KG1 (cell line): Measurements from ENCODE around the gene DAGLA.

Experiments
- DNase-seq: peaks from one replicate; lab custom pipeline; 2025; lab: John Stamatoyannopoulos, UW

Gene DAGLA

GRCh38 chr11:61765550-61766253 lies 85.5 kb downstream of the DAGLA start:
- DNase-seq: no peak

DNA sequence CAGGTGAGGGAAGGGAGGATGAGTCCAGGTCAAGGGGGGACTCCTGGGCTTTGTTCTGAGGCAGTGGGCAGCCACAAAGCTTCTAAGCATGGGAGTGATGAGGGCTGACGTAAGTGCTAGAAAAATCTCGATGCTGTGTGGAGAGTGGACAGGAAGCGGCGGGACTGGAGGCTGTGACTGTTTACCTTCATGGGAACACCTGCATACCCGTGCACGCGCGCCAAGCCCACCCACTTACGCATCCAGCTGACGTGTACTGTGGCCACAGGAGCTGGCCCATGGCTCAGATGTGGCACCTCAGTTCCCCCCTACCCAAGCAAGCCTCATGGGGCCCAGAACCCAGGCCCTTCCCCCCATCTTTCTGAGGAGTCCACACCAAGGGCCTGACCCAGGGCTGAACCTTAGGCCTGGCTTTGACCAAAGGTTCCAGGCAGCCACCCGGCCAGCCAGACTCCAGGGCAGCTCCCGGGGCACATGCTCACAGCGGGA lies 86.2 kb downstream of the DAGLA start:
- no peak for DNase-seq

DNA sequence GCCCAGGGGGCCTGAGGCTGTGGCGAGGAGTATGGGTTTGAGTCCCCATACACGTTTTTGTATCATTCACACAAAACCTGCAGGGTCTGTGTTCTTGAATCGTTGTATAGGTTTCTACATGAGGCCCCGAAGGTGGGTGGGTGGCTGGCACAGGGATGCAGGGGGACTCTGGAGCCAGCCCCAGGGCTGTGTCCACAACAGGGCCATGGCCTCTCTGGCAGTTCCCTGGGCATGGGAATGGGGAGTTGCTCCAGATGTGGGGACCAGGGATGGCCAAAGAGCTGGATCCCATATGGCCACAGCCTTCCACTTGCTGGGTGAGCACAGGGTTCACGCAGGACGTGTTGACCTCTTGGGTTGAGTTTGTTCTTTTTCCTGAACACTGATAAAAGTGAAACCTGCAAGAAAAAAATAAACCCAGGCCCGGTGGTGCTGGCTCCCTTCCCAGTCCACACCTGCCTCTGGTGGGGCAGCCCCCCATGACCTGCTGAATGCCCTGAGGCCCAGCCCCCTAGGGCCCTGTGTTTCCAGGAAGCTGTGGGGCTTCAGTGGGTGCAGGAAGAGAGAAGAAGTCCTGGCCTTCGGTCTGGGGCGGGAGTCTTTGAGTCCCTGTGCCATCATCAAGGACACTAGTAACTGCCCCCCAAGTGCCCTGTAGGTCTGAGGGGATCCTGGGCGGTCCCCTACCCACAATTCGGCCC lies 88.3 kb downstream of the DAGLA start:
- no peak for DNase-seq

DNA sequence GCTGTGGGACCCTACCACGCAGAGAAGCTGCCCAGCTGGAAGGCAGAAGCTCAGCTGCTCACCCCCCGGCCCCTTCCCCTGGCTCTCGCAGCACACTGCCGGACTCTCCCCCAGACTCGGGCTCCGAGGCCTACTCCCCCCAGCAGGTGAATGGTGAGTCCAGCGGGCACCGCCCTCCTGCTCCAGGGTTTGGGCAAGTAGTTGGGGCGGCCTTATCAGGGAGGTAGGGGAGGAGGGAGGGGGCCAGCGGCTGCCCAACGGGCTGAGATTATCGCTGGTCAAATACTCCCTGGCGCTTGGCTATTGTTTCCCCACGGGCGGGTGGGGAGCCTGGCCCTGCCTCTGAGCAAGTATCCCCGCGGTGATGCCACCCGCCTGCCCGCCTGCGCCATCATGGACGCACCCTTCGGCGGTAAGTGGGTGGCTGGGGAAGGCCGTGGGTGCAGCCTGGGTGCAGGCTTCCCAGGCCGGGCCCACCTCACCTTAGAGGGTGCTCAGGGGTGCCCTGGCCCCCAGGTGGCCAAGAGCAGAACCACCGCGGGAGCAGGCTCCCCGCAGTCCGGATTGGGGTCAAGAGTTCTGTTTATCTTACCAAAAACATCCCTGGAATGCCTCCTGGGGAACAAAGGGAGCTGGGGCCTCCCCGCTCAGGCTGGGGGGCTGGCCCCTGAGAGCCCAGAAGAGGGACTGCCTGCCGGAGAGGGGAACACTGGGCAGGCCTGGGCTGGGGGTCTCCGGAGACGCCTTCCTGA lies 89.2 kb downstream of the DAGLA start:
- no peak for DNase-seq

GRCh38 chr11:61769946-61770683 lies 89.9 kb downstream of the DAGLA start:
- DNase-seq: no peak

GRCh38 chr11:61771195-61771894 lies 91.2 kb downstream of the DAGLA start:
- no peak for DNase-seq

- DNase-seq: no peak
Observed at GRCh38 chr11:61771985-61772455, 91.8 kb downstream of the DAGLA start.

GRCh38 chr11:61773356-61773755 lies 93.2 kb downstream of the DAGLA start:
- no peak for DNase-seq

- DNase-seq: no peak
Observed at GRCh38 chr11:61773809-61774208, 93.6 kb downstream of the DAGLA start.

DNA sequence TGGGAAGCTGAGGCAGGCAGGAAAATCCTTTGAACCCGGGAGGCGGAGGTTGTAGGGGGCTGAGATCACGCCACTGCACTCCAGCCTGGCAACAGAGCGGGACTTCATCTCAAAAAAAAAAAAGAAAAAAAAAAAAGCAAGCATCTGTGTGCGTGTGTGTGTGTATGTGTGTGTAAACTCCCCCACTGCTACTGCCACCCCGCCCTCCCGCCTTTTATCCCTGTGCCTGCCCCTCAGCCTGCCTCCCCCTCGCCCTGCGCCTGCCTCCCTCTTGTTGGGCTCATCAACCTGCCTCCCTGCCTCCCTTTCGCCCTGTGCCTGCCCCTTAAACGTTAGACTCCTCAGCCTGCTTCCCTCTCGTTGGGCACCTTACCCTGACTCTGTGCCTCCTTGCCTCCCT lies 94.2 kb downstream of the DAGLA start:
- DNase-seq: no peak

- no peak for DNase-seq
Observed at GRCh38 chr11:61775106-61775505, 94.9 kb downstream of the DAGLA start.

DNA sequence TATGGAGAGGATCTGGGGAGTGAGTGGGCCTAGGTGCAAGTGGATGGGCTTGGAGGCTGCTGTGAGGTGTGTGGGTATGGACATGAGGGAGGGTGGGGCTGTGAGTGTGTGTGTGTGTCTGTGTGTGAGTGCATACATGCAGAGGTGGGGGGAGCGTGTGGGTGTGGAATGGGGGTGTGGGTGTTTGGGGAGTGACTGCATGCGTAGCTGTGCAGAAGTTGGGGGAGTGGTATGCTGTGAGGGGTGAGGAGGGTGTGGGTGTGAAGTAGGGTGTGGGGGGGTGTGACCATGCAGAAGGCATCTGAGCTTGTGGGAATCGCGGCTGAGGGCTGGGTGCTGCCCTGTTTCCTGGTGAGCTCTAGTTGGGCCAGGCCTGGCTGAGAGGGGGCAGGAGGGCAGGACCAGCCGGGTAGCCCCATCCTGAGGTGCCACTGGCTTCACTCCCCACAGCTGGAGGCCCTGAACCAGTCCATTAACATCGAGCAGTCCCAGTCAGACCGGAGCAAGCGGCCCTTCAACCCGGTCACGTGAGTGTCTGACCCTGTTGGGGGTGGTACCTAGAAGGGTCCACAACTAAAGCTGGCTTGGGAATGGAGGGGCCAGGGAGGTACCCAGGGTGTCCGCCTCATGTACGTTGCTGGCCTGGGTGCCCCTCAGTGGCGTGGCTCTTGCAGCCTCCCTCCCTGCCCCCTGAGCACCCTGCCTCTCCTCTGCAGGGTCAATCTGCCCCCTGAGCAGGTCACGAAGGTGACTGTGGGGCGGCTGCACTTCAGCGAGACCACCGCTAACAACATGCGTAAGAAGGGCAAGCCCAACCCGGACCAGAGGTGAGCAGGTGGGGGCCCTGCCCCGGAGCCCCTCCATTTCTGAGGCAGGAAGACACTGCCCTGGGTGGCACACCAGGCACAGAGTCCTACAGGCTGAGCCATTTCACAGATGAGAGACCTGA lies 95.7 kb downstream of the DAGLA start:
- no peak for DNase-seq

- peak; percentile 65 for DNase-seq
Observed at GRCh38 chr11:61776561-61777075, 96.4 kb downstream of the DAGLA start.

GRCh38 chr11:61777234-61778090 lies 97.3 kb downstream of the DAGLA start:
- no peak for DNase-seq

DNA sequence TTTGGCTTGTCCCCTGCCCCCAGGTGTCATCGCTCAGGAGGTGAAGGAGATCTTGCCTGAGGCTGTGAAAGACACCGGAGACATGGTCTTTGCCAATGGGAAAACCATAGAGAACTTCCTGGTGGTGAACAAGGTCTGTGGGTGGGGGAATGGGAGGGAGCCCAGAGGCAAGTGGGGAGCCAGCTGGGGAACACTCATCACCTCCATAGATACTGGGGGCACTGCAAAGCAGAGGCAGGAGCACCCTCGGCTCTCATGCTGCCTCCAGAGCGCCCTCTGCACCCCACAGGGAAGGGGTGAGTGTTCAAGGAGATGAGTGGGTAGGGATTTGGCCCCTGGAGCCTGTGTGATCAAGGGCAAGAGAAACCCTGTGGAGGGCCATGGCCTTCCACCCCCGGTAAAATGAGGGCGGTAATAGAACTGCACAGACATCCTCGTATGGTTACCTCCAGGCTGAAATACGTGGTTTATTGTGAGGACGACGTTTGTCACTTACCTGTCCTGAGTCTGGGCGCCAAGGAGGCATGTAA lies 98.2 kb downstream of the DAGLA start:
- DNase-seq: no peak

DNA sequence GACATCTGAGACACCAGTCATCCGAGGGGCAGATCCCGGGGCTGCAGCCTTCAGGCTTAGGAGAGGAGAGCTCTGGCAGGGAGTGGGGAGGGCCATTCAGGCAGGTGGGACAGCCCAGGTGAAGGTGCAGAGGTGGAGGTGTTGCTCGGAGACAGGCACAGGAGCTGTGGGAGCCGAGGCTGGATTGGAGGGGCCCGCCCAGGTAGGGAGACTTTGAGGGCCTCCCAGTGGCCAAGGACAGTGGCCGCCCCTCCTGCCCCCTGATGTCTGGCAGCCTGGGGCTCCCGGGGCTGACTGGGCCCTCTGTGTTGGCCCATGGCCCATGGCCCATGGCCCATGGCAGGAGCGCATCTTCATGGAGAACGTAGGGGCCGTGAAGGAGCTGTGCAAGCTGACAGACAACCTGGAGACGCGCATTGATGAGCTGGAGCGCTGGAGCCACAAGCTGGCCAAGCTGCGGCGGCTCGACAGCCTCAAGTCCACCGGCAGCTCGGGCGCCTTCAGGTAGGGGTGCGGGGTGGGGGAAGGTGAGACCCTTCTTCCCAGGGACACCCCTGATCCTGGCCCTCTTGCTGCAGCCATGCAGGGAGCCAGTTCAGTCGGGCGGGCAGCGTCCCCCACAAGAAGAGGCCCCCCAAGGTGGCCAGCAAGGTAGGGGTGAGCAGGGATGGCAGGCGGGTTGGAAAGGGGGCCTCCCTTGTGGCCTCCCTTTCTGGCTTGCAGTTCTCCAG lies 98.9 kb downstream of the DAGLA start:
- DNase-seq: no peak

- no peak for DNase-seq
Observed at GRCh38 chr11:61779666-61780525, 99.7 kb downstream of the DAGLA start.
